Mesenchymal stem cell (in vitro differentiated cells and primary cell): ENCODE data around the gene SNORC.

ENCODE experiments used
- DNase-seq: peaks from one replicate; pipeline ENCODE4 v3.0.0-alpha.2; 2013
- H2AFZ ChIP-seq: one replicate; pipeline ENCODE4 v1.6.1; 2013; ENCODE audit warnings: low read depth, mild to moderate bottlenecking, control low read depth, inconsistent platforms, low read length, moderate library complexity
- H2AK5ac ChIP-seq: 2 replicates; pipeline ENCODE4 v1.6.1; 2013; ENCODE audit warnings: low read length, moderate library complexity, mild to moderate bottlenecking, inconsistent platforms; ENCODE audit not compliant: severe bottlenecking
- H2BK120ac ChIP-seq: one replicate; pipeline ENCODE4 v1.6.1; 2013; ENCODE audit warnings: low read depth, mild to moderate bottlenecking, inconsistent platforms, low read length, moderate library complexity
- H2BK12ac ChIP-seq, 2 experiments: one replicate each; pipeline ENCODE4 v1.6.1; 2013; ENCODE audit warnings: inconsistent platforms in 2 of 2, low read length in 2 of 2, mild to moderate bottlenecking in 2 of 2, moderate library complexity in 2 of 2, control low read depth in 1 of 2
- H2BK15ac ChIP-seq: one replicate; pipeline ENCODE4 v1.6.1; 2013; ENCODE audit warnings: mild to moderate bottlenecking, low read depth, inconsistent platforms; ENCODE audit not compliant: poor library complexity, severe bottlenecking
- H2BK5ac ChIP-seq: 2 replicates; pipeline ENCODE4 v1.6.1; 2013; ENCODE audit warnings: low read depth, mild to moderate bottlenecking, low read length, control low read depth, inconsistent platforms; ENCODE audit not compliant: poor library complexity, severe bottlenecking
- H3K14ac ChIP-seq, 2 experiments: one replicate each; pipeline ENCODE4 v1.6.1; 2013; ENCODE audit warnings: inconsistent platforms in 2 of 2, low read length in 2 of 2, control low read depth in 1 of 2, mild to moderate bottlenecking in 1 of 2, moderate library complexity in 1 of 2
- H3K18ac ChIP-seq, 2 experiments: one replicate each; pipeline ENCODE4 v1.6.1; 2013; ENCODE audit warnings: inconsistent platforms in 2 of 2, low read length in 2 of 2, control low read depth in 1 of 2, low read depth in 1 of 2, mild to moderate bottlenecking in 1 of 2
- H3K23ac ChIP-seq, 2 experiments: one replicate each; pipeline ENCODE4 v1.6.1; 2013; ENCODE audit warnings: inconsistent platforms in 2 of 2, low read length in 2 of 2, mild to moderate bottlenecking in 2 of 2, moderate library complexity in 2 of 2, control low read depth in 1 of 2
- H3K27ac ChIP-seq: 2 replicates; pipeline ENCODE4 v1.5.1; 2013; ENCODE audit warnings: mild to moderate bottlenecking, moderate library complexity, low read length, control low read depth, inconsistent platforms; ENCODE audit not compliant: poor library complexity, severe bottlenecking
- H3K27me3 ChIP-seq, 2 experiments: 2 replicates each; pipeline versions ENCODE4 v1.6.1 to v1.7.0; 2013; ENCODE audit warnings: low read length in 2 of 2, mild to moderate bottlenecking in 2 of 2, moderate library complexity in 2 of 2, control low read depth in 1 of 2, inconsistent platforms in 1 of 2; ENCODE audit not compliant: control insufficient read depth in 1 of 2, insufficient read depth in 1 of 2
- H3K36me3 ChIP-seq, 2 experiments: 2 replicates each; pipeline versions ENCODE4 v1.6.1 to v1.7.0; 2013; ENCODE audit warnings: low read length in 2 of 2, control low read depth in 1 of 2, inconsistent platforms in 1 of 2, low read depth in 1 of 2, mild to moderate bottlenecking in 1 of 2; ENCODE audit not compliant: insufficient read depth in 2 of 2, control insufficient read depth in 1 of 2
- H3K4ac ChIP-seq, 2 experiments: one replicate each; pipeline ENCODE4 v1.6.1; 2013; ENCODE audit warnings: inconsistent platforms in 2 of 2, low read length in 2 of 2, mild to moderate bottlenecking in 2 of 2, moderate library complexity in 2 of 2, control low read depth in 1 of 2, low read depth in 1 of 2
- H3K4me1 ChIP-seq: 2 replicates; pipeline ENCODE4 v1.6.1; 2013; ENCODE audit warnings: low read depth, low read length, control low read depth; ENCODE audit not compliant: control insufficient read depth, insufficient read depth
- H3K4me2 ChIP-seq: 2 replicates; pipeline ENCODE4 v1.6.1; 2013; ENCODE audit warnings: low read length, mild to moderate bottlenecking, inconsistent platforms; ENCODE audit not compliant: poor library complexity, severe bottlenecking
- H3K4me3 ChIP-seq, 2 experiments: 2 replicates each; pipeline versions ENCODE4 v1.5.1 to v1.7.0; 2013; ENCODE audit warnings: low read length in 2 of 2, mild to moderate bottlenecking in 2 of 2, control low read depth in 1 of 2, low read depth in 1 of 2; ENCODE audit not compliant: insufficient read depth in 1 of 2
- H3K79me1 ChIP-seq: replicated peaks from 2 replicates; pipeline ENCODE4 v1.6.1; 2013; ENCODE audit warnings: mild to moderate bottlenecking, control low read depth, low read length, inconsistent platforms; ENCODE audit not compliant: poor library complexity, severe bottlenecking
- H3K9ac ChIP-seq: 2 replicates; pipeline ENCODE4 v1.7.0; 2013; ENCODE audit warnings: mild to moderate bottlenecking, low read length, moderate library complexity
- H3K9me3 ChIP-seq: 2 replicates; pipeline ENCODE4 v1.7.0; 2013; ENCODE audit warnings: mild to moderate bottlenecking, low read length; ENCODE audit not compliant: control insufficient read depth
- H4K8ac ChIP-seq: one replicate; pipeline ENCODE4 v1.6.1; 2013; ENCODE audit warnings: inconsistent platforms, mild to moderate bottlenecking, low read length, moderate library complexity
- H4K91ac ChIP-seq: one replicate; pipeline ENCODE4 v1.6.1; 2013; ENCODE audit warnings: mild to moderate bottlenecking, low read length, inconsistent platforms
- WGBS: methylation state at CpG from one replicate; pipeline ENCODE4 v1.1.7; 2013; ENCODE audit warnings: mixed read lengths; 5-methylcytosine and 5-hydroxymethylcytosine counted together

SNORC gene

GRCh38 chr2:232888099-232888836 is 18.2 kb downstream of the SNORC start:
- peak overlapping the region; percentile 2 for H4K91ac ChIP-seq
- no peak overlapping the region for H3K18ac ChIP-seq
- no peak overlapping the region for H2AK5ac ChIP-seq
- no peak overlapping the region for H2AFZ ChIP-seq
- H3K79me1 ChIP-seq, result no peaks in the 10 kb centered on the region
- H3K36me3 ChIP-seq, result no peaks in the 10 kb centered on the region
- H3K27ac ChIP-seq, result no peak overlapping the region
- DNase-seq, result no peak
- H3K4me3 ChIP-seq, result no peak overlapping the region
- H3K9ac ChIP-seq, result no peak overlapping the region
- no peak overlapping the region for H2BK15ac ChIP-seq
- no peak overlapping the region for H2BK120ac ChIP-seq
- H2BK12ac ChIP-seq, result no peak overlapping the region
- H4K8ac ChIP-seq, result no peak overlapping the region
- H3K4ac ChIP-seq, result no peak overlapping the region
- H3K23ac ChIP-seq, result no peak overlapping the region
- no peaks in the 10 kb centered on the region for H3K9me3 ChIP-seq
- peak overlapping the region in 1 of 2 experiments; percentile 50 for H3K14ac ChIP-seq
- H3K4me1 ChIP-seq, result peaks cover 21% of the 10 kb centered on the region
- H3K4me2 ChIP-seq, result no peak overlapping the region
- peaks cover 5 to 41% of the 10 kb centered on the region in 2 experiments for H3K27me3 ChIP-seq
- 86% methylated on average over 20 of the region's 21 CpGs for WGBS
- H2BK5ac ChIP-seq, result no peak overlapping the region

- Histone ChIP-seq H3K79me1 (no peaks in the 10 kb centered on the region), H3K9me3 (no peaks in the 10 kb centered on the region), H3K4me2 (no peak overlapping the region), H3K4ac (no peak overlapping the region), H3K23ac (no peak overlapping the region), H3K14ac (peak overlapping the region in 1 of 2 experiments; percentile 26), H4K8ac (no peak overlapping the region), H3K18ac (no peak overlapping the region), H3K27ac (no peak overlapping the region), H3K27me3 (peaks cover 5 to 37% of the 10 kb centered on the region in 2 experiments), H2BK15ac (no peak overlapping the region), H2BK12ac (no peak overlapping the region), H3K4me3 (no peak overlapping the region), H4K91ac (no peak overlapping the region), H2AK5ac (no peak overlapping the region), H2BK5ac (no peak overlapping the region), H2BK120ac (no peak overlapping the region), H3K4me1 (peaks cover 20% of the 10 kb centered on the region), H3K36me3 (no peaks in the 10 kb centered on the region), H3K9ac (no peak overlapping the region), H2AFZ (no peak overlapping the region)
- no peak for DNase-seq
- 90% methylated on average over 14 of the region's 14 CpGs for WGBS
Observed at GRCh38 chr2:232888839-232889529, 18.9 kb downstream of the SNORC start.

GRCh38 chr2:232889876-232890401 is 19.9 kb downstream of the SNORC start:
- Histone ChIP-seq H3K9ac (no peak overlapping the region), H3K4me1 (peaks cover 20% of the 10 kb centered on the region), H3K4me3 (no peak overlapping the region), H3K27ac (no peak overlapping the region), H3K14ac (no peak overlapping the region), H2BK5ac (no peak overlapping the region), H3K9me3 (no peaks in the 10 kb centered on the region), H2AK5ac (no peak overlapping the region), H4K8ac (no peak overlapping the region), H2BK15ac (no peak overlapping the region), H3K36me3 (no peaks in the 10 kb centered on the region), H3K18ac (no peak overlapping the region), H3K4ac (no peak overlapping the region), H2BK120ac (no peak overlapping the region), H3K23ac (no peak overlapping the region), H3K27me3 (peaks cover 5 to 39% of the 10 kb centered on the region in 2 experiments), H3K4me2 (no peak overlapping the region), H3K79me1 (no peaks in the 10 kb centered on the region), H2BK12ac (no peak overlapping the region), H4K91ac (no peak overlapping the region), H2AFZ (no peak overlapping the region)
- WGBS, result 82% methylated on average over 5 of the region's 5 CpGs
- no peak for DNase-seq

GRCh38 chr2:232890536-232890895 is 20.5 kb downstream of the SNORC start:
- DNase-seq, result no peak
- no peak overlapping the region for H3K23ac ChIP-seq
- no peak overlapping the region for H2BK15ac ChIP-seq
- H3K4me2 ChIP-seq, result no peak overlapping the region
- H3K79me1 ChIP-seq, result no peaks in the 10 kb centered on the region
- H2BK5ac ChIP-seq, result no peak overlapping the region
- H2BK12ac ChIP-seq, result no peak overlapping the region
- no peaks in the 10 kb centered on the region for H3K36me3 ChIP-seq
- H3K27ac ChIP-seq, result no peak overlapping the region
- peaks cover 5 to 39% of the 10 kb centered on the region in 2 experiments for H3K27me3 ChIP-seq
- H2AFZ ChIP-seq, result no peak overlapping the region
- no peak overlapping the region for H4K8ac ChIP-seq
- WGBS, result 82% methylated on average over 11 of the region's 11 CpGs
- H3K4ac ChIP-seq, result no peak overlapping the region
- no peak overlapping the region for H2AK5ac ChIP-seq
- no peak overlapping the region for H4K91ac ChIP-seq
- no peak overlapping the region for H3K18ac ChIP-seq
- peaks cover 20% of the 10 kb centered on the region for H3K4me1 ChIP-seq
- no peak overlapping the region for H3K9ac ChIP-seq
- no peak overlapping the region for H2BK120ac ChIP-seq
- H3K9me3 ChIP-seq, result no peaks in the 10 kb centered on the region
- H3K14ac ChIP-seq, result no peak overlapping the region
- no peak overlapping the region for H3K4me3 ChIP-seq
